Esophagus mucosa (tissue), 1 donor: ENCODE data around the gene RALGDS. TPM values are rescaled to one million over a fixed set of nuclear protein-coding genes. Genes with fewer than 3 reads are reported as not detected.
"Not testable (repeated sequence)": the region's sequence is repeated elsewhere in the genome, so short reads cannot be mapped to it uniquely, and the experiment has no call there.

Experiments used
- ATAC-seq: fragments of 200-7000 bp; cut with Tn5 transposase; one replicate; pipeline ENCODE4 v1.9.1; 2020
- total RNA-seq: library from RNA; stranded (reverse); gene quantifications from one replicate; pipeline ENCODE4 v1.2.4, GENCODE V29; 2023
- donor health status: DM: yes; HTN: yes; CAD: no.

The RALGDS gene
- total RNA-seq, 1 donor from 2014 or later: 35.0 TPM

GRCh38 chr9:133087429-133088145 is 33.5 kb downstream of the RALGDS start:
- ATAC-seq: no peak

- no peak for ATAC-seq
These were observed 34.1 kb downstream of the RALGDS start for GRCh38 chr9:133086894-133087293.

- not testable (repeated sequence) for ATAC-seq
These were observed 34.7 kb downstream of the RALGDS start for GRCh38 chr9:133086212-133086860.

DNA sequence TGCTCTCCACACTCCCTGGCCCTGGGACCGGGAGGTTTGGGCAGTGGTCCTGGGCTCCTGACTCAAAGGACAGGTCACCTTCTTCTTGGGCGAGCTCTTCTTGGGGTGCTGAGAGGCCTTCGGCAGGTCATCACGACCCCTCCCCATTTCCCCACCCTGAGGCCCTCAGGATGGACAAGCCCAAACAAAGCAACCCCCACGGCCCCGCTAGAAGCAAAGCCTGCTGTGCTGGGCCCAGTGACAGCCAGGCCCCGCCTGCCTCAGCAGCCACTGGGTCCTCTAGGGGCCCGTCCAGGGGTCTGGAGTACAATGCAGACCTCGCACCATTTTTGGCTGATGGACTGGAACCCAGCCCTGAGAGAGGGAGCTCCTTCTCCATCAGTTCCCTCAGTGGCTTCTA is 37.4 kb downstream of the RALGDS start:
- not testable (repeated sequence) for ATAC-seq

- peak; percentile 15 for ATAC-seq
These were observed 38.9 kb downstream of the RALGDS start for GRCh38 chr9:133081957-133082644.

DNA sequence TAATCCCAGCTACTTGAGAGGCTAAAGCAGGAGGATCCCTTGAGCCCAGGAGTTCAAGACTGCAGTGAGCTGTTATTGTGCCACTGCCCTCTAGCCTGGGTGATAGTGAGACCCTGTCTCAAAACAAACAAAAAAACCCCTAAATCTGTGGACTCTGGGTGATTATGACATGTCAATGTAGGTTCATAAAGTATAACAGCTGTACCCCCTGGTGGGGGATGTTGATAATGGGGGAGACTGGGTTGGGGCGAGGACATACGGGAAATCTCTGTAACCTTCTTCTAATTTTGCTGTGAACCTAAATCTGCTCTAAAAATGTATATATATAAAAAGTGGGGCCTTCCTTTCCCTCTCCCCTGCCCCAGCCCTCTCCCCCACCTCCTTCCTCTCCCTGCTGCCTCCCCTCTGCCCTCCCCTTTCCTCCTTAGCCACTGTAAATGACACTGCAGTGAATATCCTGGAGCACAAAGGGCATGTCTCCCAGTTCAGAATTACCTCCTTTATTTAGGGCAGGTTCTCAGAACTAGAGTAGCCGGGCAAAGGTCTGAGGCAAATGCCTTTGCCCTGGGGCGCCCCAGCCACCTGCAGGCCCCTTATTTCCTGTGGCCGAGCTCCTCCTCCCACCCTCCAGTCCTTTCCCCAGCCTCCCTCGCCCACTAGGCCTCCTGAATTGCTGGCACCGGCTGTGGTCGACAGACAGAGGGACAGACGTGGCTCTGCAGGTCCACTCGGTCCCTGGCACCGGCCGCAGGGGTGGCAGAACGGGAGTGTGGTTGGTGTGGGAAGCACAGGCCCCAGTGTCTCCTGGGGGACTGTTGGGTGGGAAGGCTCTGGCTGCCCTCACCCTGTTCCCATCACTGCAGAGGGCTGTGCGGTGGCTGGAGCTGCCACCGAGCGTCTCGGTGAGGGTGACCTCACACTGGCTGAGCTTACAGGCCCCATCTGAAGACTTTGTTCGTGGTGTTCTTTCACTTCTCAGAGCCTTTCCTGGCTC is 40.0 kb downstream of the RALGDS start:
- not testable (repeated sequence) for ATAC-seq

GRCh38 chr9:133080161-133080560 is 40.9 kb downstream of the RALGDS start:
- no peak for ATAC-seq

GRCh38 chr9:133078486-133078885 is 42.6 kb downstream of the RALGDS start:
- no peak for ATAC-seq

DNA sequence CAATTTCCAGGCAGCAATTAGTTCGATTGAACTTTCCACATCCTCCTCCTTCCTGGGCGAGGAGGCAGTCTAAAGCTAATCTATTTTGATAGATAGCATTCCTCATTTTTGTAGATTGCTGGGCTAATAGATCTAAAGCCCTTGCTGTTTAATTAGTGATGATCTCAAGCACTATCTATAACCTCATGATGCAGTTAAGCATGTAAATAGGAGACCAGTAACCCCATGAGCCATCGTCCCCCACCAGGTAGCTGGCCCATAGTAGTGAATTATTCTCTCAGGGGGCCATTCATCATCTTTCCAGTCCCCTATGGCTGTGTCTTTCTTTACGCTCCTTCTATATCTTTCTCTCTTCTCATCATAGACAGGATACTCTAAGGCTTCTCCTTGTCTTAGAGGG is 44.3 kb downstream of the RALGDS start:
- ATAC-seq: no peak

- ATAC-seq: no peak
These were observed 45.0 kb downstream of the RALGDS start for GRCh38 chr9:133075925-133076630.

- no peak for ATAC-seq
These were observed 46.9 kb downstream of the RALGDS start for GRCh38 chr9:133074111-133074651.

DNA sequence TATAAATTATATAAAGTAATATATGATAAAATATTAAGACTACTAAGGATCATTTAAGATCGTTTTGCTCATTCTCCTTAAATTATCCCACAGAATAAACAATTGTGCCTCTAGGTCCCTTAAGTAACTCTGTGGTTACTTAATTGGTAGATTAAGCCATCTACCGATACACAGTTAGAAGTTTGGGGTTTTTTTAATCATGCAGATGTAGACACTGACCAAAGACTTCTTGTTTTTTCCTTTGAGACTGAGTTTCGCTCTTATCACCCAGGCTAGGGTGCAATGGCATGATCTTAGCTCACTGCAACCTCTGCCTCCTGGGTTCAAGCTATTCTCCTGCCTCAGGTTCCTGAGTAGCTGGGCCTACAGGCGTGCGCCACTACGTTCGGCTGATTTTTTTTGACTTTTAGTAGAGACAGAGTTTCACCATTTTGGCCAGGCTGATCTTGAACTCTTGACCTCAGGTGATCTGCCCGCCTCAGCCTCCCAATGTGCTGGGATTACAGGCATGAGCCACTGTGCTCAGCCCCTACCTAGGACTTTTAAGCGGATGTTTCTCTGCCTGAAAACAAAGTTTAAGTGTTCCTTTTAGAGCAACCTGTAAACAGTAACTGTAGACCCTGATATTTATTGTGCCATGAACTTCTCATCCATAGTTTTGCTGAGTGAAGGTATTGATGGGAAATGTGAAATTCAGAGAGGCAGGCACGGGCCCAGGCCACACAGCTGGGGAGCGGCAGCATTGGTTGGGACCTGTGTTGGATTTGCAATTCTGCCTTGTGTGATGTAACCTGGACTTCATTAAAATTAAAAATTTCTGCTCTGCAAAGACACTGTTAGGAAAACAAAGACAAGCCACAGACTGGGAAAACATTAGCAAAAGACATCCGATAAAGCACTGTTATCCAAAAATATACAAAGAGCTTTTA is 47.7 kb downstream of the RALGDS start:
- ATAC-seq: no peak

DNA sequence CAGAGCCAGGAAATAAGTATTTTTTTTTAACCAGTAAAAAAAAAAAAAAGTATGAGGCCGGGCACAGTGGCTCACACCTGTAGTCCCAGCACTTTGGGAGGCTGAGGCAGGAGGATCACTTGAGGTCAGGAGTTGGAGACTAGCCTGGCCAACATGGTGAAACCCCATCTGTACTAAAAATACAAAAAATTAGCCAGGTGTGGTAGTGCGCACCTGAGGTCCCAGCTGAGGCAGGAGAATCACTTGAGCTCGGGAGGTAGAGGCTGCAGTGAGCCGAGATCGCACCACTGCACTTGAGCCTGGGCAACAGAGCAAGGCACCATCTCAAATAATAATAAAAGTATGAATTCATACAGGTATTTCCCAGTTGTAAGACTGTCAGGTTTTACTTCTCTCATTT is 48.8 kb downstream of the RALGDS start:
- ATAC-seq: not testable (repeated sequence)

DNA sequence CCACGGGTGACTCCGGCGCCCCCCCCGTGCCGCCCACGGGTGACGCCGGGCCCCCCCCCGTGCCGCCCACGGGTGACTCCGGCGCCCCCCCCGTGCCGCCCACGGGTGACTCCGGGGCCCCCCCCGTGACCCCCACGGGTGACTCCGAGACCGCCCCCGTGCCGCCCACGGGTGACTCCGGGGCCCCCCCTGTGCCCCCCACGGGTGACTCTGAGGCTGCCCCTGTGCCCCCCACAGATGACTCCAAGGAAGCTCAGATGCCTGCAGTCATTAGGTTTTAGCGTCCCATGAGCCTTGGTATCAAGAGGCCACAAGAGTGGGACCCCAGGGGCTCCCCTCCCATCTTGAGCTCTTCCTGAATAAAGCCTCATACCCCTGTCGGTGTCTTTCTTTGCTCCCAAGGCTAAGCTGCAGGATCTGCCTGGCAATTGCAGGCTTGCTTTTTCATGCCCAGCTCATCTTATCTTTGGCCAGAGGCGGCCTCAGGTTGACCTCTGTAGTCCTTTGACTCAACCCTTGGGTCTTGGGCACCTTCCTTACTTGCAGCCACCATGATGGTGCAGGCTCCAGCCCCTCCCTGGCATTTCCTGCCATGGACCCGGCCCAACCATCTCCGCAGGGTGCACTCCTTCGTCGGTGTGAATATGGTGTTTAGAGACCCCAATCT is 49.4 kb downstream of the RALGDS start:
- no peak for ATAC-seq

DNA sequence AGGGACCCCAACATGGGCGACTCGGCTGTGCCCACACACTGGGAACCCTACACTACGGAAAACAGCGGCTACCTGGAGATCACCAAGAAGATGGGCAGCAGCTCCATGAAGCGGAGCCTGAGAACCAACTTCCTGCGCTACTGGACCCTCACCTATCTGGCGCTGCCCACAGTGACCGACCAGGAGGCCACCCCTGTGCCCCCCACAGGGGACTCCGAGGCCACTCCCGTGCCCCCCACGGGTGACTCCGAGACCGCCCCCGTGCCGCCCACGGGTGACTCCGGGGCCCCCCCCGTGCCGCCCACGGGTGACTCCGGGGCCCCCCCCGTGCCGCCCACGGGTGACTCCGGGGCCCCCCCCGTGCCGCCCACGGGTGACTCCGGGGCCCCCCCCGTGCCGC is 50.1 kb downstream of the RALGDS start:
- not testable (repeated sequence) for ATAC-seq

GRCh38 chr9:133070500-133070961 is 50.5 kb downstream of the RALGDS start:
- not testable (repeated sequence) for ATAC-seq

- ATAC-seq: not testable (repeated sequence)
These were observed 52.6 kb downstream of the RALGDS start for GRCh38 chr9:133068431-133068830.

DNA sequence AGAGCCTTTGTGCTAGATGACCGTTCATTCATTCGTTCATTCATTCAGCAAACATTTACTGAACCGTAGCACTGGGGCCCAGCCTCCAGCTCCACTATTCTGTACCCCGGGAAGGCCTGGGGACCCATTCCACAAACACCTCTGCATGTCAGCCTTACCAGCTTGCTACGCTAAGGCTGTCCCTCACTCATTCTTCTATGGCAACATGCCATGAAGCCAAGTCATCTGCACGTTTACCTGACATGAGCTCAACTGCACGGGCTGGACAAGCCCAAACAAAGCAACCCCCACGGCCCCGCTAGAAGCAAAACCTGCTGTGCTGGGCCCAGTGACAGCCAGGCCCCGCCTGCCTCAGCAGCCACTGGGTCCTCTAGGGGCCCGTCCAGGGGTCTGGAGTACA is 53.2 kb downstream of the RALGDS start:
- peak; percentile 67 for ATAC-seq

- ATAC-seq: no peak
These were observed 54.0 kb downstream of the RALGDS start for GRCh38 chr9:133067006-133067405.
